Glutamatergic neuron (in vitro differentiated cells): ENCODE data around the gene ZW10. TPM values are rescaled to one million over a fixed set of nuclear protein-coding genes. Genes with fewer than 3 reads are reported as not detected.
"Not testable (repeated sequence)": the region's sequence is repeated elsewhere in the genome, so short reads cannot be mapped to it uniquely, and the experiment has no call there.

Source experiments
- DNase-seq: peaks from one replicate; pipeline ENCODE4 v3.0.0; 2022
- H3K27ac Mint-ChIP-seq: one replicate; pipeline ENCODE4 v1.8.0; 2020; ENCODE audit warnings: mild to moderate bottlenecking, mixed read lengths, inconsistent platforms; ENCODE audit not compliant: unreplicated experiment
- H3K27me3 Mint-ChIP-seq: one replicate; pipeline ENCODE4 v1.8.0; 2020; ENCODE audit warnings: mild to moderate bottlenecking, moderate library complexity, mixed read lengths, inconsistent platforms; ENCODE audit not compliant: unreplicated experiment
- H3K36me3 Mint-ChIP-seq: one replicate; pipeline ENCODE4 v1.8.0; 2020; ENCODE audit warnings: mild to moderate bottlenecking, mixed read lengths, inconsistent platforms; ENCODE audit not compliant: unreplicated experiment
- H3K4me1 Mint-ChIP-seq: one replicate; pipeline ENCODE4 v1.8.0; 2020; ENCODE audit warnings: mild to moderate bottlenecking, low read depth, mixed read lengths, inconsistent platforms; ENCODE audit not compliant: unreplicated experiment
- H3K4me3 Mint-ChIP-seq: one replicate; pipeline ENCODE4 v1.8.0; 2020; ENCODE audit warnings: mild to moderate bottlenecking, mixed read lengths, inconsistent platforms; ENCODE audit not compliant: unreplicated experiment
- H3K9me3 Mint-ChIP-seq: one replicate; pipeline ENCODE4 v1.8.0; 2020; ENCODE audit warnings: mild to moderate bottlenecking, moderate library complexity, mixed read lengths, inconsistent platforms; ENCODE audit not compliant: unreplicated experiment
- total RNA-seq: library from RNA; stranded (reverse); fragmentation: NEBNext Ultra II Directional; extraction: Animal tissue kit (Norgen Biotek cat#: 25700); gene quantifications from one replicate; pipeline ENCODE4 v1.2.1, GENCODE V29; 2021; ENCODE audit not compliant: unreplicated experiment
- TF ChIP-seq, protein P1 (sequence below): fragments of 200-600 bp; sonication (generic); IDR thresholded peaks from one replicate; pipeline ENCODE4 v1.5.0; 2021; ENCODE audit not compliant: partially characterized antibody, unreplicated experiment

Gene ZW10
- total RNA-seq, 1 donor from 2014 or later, result 10.5 TPM

GRCh38 chr11:113721462-113722066, 51.9 kb downstream of the ZW10 start:
- Mint-ChIP-seq H3K4me3 (no peak overlapping the region), H3K36me3 (peaks cover 30% of the 10 kb centered on the region), H3K27ac (no peak overlapping the region)

GRCh38 chr11:113720478-113720877, 53.0 kb downstream of the ZW10 start:
- H3K36me3 Mint-ChIP-seq, result peaks cover 31% of the 10 kb centered on the region
- not testable (repeated sequence) for H3K27me3 Mint-ChIP-seq, H3K27ac Mint-ChIP-seq

More at GRCh38 chr11:113721462-113722066, 51.9 kb downstream of the ZW10 start:
- Mint-ChIP-seq H3K9me3 (peaks cover 3% of the 10 kb centered on the region), H3K27me3 (no peaks in the 10 kb centered on the region), H3K4me1 (peaks cover 11% of the 10 kb centered on the region)
- no peak for DNase-seq
- TF ChIP-seq, protein P1, sequence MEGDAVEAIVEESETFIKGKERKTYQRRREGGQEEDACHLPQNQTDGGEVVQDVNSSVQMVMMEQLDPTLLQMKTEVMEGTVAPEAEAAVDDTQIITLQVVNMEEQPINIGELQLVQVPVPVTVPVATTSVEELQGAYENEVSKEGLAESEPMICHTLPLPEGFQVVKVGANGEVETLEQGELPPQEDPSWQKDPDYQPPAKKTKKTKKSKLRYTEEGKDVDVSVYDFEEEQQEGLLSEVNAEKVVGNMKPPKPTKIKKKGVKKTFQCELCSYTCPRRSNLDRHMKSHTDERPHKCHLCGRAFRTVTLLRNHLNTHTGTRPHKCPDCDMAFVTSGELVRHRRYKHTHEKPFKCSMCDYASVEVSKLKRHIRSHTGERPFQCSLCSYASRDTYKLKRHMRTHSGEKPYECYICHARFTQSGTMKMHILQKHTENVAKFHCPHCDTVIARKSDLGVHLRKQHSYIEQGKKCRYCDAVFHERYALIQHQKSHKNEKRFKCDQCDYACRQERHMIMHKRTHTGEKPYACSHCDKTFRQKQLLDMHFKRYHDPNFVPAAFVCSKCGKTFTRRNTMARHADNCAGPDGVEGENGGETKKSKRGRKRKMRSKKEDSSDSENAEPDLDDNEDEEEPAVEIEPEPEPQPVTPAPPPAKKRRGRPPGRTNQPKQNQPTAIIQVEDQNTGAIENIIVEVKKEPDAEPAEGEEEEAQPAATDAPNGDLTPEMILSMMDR, result no peak

DNA sequence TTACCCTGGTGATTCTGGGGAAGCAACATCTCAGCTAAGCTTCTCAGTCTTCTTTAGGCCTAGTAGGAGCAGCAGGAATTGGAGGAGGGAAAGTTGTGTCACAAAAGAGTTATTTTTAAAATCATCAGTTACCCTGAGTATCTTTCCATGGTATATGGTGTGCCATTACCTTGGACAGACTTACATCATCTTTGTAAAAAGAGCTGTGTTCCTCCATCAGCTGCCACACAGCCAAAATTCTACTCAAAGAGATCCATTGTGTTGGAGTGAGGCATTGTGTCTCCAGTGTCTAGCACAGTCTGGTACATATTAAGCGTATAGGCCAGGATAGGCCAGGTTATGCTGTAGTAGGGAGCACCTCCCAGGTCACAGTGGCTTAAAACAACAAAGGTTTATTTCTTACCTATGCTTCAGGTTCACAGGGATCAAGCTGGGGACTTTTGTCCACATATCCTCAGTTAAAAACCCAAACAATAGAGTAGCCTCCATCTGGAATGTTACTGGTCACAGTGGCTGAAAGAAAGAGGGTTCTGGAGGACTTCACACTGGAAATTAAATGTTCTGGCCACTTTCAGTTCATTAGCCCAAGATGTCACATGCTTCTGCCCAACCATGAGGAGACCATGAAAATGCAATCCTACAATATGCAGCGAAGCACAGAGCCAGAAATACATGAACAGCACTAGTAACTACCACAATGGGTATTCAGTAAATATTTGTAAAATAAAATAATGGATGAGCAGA, 57.4 kb downstream of the ZW10 start:
- Mint-ChIP-seq H3K27me3 (no peaks in the 10 kb centered on the region), H3K36me3 (peaks cover 41% of the 10 kb centered on the region), H3K9me3 (peaks cover 4% of the 10 kb centered on the region), H3K4me3 (no peak overlapping the region), H3K27ac (no peak overlapping the region), H3K4me1 (no peaks in the 10 kb centered on the region)
- TF ChIP-seq, protein P1, result no peak
- DNase-seq, result no peak

More at GRCh38 chr11:113720478-113720877, 53.0 kb downstream of the ZW10 start:
- peaks cover 11% of the 10 kb centered on the region for H3K4me1 Mint-ChIP-seq
- H3K9me3 Mint-ChIP-seq, H3K4me3 Mint-ChIP-seq, DNase-seq: not testable (repeated sequence)

GRCh38 chr11:113715273-113715672, 58.2 kb downstream of the ZW10 start:
- H3K9me3 Mint-ChIP-seq, result peaks cover 4% of the 10 kb centered on the region
- TF ChIP-seq, protein P1, result no peak
- no peaks in the 10 kb centered on the region for H3K27me3 Mint-ChIP-seq
- H3K4me1 Mint-ChIP-seq, result no peaks in the 10 kb centered on the region
- H3K4me3 Mint-ChIP-seq, result no peak overlapping the region
- H3K27ac Mint-ChIP-seq, result no peak overlapping the region
- H3K36me3 Mint-ChIP-seq, result peaks cover 35% of the 10 kb centered on the region
- DNase-seq, result no peak

DNA sequence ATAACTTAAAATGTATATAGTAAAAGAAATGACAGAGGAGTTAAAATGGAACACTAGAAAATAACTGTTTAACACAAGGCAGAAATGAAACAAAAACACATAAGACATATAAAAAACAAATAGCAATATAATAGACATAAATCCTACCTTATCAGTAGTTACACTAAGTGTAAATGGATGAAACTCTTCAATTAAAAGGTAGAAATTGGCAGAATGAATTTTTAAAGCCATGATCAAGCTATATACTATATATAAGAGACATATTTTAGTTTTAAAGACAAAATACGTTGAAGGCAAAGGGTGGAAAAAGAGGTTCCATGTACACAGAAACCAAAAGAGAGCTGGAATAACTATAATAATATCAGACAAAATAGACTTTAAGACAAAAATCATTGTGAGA, 62.5 kb downstream of the ZW10 start:
- Mint-ChIP-seq H3K27ac (no peak overlapping the region), H3K9me3 (peaks cover 5% of the 10 kb centered on the region), H3K4me3 (no peak overlapping the region), H3K27me3 (peaks cover 1% of the 10 kb centered on the region), H3K4me1 (no peaks in the 10 kb centered on the region), H3K36me3 (peaks cover 26% of the 10 kb centered on the region)
- no peak for DNase-seq
- TF ChIP-seq, protein P1, result no peak
